HL-60/S4 (cell line): ENCODE data around the gene PPP3R1.

ENCODE experiments used
- in situ Hi-C: fragments of 300-500 bp; cut with MboI; formaldehyde crosslinking; loops from 2 replicates; pipeline ENCODE4 v1.14.3; 2022; ENCODE audit warnings: low sequenced_read_pairs

The PPP3R1 gene

GRCh38 chr2:68157002-68157401, 95.3 kb downstream of the PPP3R1 start:
- in situ Hi-C loops, result no loop called here

GRCh38 chr2:68156419-68156818, 95.9 kb downstream of the PPP3R1 start:
- in situ Hi-C loops, result no loop called here

DNA sequence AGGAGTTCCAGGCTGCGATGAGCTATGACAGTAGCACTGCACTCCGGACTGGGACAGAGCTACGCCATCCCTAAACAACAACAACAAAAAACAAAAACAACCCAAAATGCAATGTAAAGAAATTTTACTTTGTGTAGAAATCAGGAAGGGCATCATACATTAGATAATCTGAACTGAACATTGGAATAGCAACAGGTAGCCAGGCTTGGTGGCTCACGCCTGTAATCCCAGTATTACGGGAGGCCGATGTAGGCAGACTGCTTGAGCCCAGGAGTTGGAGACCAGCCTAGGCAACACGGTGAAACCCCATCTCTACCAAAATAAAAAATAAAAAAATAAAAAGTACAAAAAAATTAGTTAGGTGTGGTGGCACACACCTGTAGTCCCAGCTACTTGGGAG, 96.7 kb downstream of the PPP3R1 start:
- in situ Hi-C loops, result no loop called here

DNA sequence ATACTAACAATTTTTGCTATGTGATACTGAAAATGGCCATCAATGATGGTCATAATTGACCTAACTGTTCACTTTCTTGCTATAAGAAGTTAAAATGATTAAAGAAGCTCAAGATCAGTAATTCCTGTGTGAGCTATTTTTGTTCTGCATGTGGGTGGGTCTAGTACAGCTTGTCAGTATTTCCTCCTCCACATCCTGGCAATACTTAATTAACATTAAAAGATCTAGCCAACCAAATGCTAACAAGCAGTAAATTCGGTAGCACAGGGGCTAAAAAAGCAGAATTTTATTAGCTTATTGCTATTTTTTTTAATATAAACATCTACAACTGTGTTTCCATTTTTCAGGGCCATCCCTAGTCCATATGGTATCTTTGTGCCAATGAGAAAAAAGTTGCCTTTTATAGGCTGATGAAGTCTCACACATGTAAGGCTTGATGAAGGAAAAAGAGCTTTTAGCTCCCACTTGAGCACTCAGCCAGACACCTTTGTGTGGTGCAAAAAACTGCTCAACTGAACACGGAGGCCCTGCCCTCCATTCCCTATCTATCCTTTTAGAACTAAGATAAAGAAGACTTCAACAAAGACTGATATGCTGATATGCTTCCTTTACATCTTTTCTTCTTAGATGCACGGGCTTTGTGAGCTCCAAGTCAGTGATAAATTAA, 99.5 kb downstream of the PPP3R1 start:
- in situ Hi-C loops, result no loop called here

DNA sequence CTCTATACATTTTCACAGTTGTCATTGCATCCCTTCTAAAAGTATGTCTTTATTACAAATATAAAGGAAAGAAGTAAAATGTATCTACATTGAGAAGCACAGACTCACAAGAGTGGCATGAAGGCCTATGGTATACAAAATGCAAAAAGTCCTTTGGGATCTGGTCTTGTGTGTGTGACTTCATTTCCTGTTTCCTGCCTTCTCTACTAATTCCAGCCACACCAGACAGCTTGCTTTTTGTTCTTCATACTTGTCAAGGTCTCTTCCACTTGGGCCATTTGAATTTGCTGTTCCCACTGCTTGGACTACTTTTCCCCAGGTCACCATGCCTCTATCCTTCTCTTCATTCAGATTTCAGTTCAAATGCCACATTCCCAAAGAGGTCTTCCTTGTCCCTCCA, 101.3 kb downstream of the PPP3R1 start:
- in situ Hi-C loops, result no loop called here

DNA sequence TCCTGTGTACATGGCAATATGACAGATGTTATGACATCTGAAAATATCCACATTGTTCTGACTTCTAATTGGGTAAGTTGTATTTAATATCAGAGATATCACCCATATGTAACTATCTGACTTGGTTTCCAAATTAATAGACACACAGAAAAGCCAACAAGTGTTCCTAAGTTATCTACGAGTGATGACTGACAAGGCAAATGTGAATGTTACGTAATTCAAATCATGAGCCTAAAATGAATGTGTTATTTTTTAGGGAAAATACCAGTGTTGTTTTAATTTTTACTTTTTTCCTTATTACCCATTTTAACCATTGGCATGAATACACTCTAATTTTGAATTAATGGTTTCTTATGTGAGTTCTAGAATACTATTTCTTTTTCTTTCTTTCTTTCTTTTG, 110.5 kb downstream of the PPP3R1 start:
- in situ Hi-C loops, result no loop called here

DNA sequence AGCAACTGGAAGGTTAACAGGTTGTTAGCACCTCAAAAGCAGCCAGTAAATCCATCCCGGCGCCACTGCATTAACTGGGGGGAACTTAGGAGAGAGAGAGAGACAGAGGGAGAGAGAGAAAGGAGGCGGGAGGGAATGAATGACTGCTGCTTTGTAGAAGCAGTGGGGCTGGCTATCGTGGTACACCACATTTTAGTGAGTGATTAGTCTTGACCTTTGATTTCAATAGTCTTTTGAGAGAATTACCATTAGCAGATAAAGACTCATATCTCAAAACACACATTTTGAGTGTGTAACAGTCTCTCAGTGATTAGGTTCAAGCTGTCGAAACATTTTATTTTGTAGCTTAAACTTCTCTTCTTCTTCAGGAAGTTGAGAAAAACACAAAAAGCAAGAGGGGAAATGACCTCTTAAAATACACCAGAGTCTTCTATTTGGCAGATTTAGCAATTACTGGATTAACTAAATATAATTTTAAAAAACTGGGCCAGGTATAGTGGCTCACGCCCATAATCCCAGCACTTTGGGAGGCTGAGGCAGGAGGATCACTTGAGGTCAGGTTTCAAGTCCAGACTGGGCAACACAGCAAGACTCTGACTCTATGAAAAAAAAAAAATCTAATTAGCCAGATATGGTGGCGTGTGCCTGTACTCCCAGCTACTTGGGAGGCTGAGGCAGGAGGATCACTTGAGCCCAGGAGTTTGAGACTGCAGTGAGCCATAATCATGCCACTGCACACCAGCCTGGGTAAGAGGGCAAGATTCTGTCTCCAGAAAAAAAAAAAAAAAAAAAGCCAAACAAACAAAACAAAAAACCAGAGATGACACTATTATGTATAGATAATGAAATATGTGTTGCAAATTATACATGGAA, 116.6 kb downstream of the PPP3R1 start:
- in situ Hi-C loops, result no loop called here

- in situ Hi-C loops, result no loop called here
These were observed 117.8 kb downstream of the PPP3R1 start for GRCh38 chr2:68134554-68134953.

DNA sequence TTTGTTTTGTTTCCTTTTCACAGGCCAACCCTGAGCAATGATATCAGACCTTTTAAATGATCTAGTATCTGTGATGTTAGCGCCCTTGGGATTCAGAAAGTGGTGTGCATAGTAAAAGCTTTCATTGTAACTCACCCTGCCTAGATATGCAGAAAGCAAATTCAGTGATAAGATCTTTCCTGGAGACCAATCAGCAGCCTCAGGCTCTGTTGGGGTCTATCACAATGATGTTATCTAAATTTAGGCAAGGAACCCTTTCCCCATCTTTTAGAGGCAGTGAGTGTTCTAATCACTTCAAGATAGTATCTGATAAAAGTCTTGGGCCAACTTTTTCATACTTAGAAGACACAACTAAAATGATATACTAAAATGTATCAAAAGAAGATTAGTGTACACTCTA, 118.2 kb downstream of the PPP3R1 start:
- in situ Hi-C loops, result no loop called here
